HL-60 (cell line): Measurements from ENCODE around the gene POLR2C.

Experiments
- CTCF ChIP-seq: IDR thresholded peaks from one replicate; pipeline ENCODE4 v1.5.1; 2011; ENCODE audit warnings: low read length, control low read depth, inconsistent platforms; ENCODE audit not compliant: insufficient read depth
- SPI1 ChIP-seq: IDR thresholded peaks from 2 replicates; pipeline ENCODE4 v1.6.1; 2012; ENCODE audit warnings: low read depth, mild to moderate bottlenecking, borderline replicate concordance

- TF ChIP-seq CTCF: no peak
- TF ChIP-seq SPI1: no peak
Observed at GRCh38 chr16:57469917-57470470, 7.5 kb downstream of the POLR2C start.
